Keratinocyte (primary cell): ENCODE measurements around the gene DBP. TPM values are rescaled to one million over a fixed set of nuclear protein-coding genes. Genes with fewer than 3 reads are reported as not detected.

Source experiments
- DNase-seq: peaks from one replicate; pipeline ENCODE4 v3.0.0-alpha.2; 2011; ENCODE audit warnings: low read depth, missing footprints, low spot score
- FAIRE-seq: peaks from 2 replicates; lab custom pipeline; 2011; peaks lifted over from hg19 to GRCh38; lab: Jason Lieb, UNC
- H2AFZ ChIP-seq: 2 replicates; pipeline ENCODE4 v1.6.0; 2012; ENCODE audit warnings: low read length, control low read depth, inconsistent platforms; ENCODE audit not compliant: control insufficient read depth
- H3K27ac ChIP-seq: 2 replicates; pipeline ENCODE4 v1.5.1; 2011; ENCODE audit warnings: low read length; ENCODE audit not compliant: control insufficient read depth, insufficient read depth
- H3K27me3 ChIP-seq: 3 replicates; pipeline ENCODE4 v1.6.0; 2011; ENCODE audit warnings: low read length; ENCODE audit not compliant: control insufficient read depth, insufficient read depth; ENCODE audit errors: extremely low read depth
- H3K36me3 ChIP-seq, 2 experiments: 2 replicates in 1 of 2; 3 replicates in 1 of 2; pipeline ENCODE4 v1.5.1; 2011; ENCODE audit warnings: low read length in 2 of 2, mild to moderate bottlenecking in 1 of 2; ENCODE audit not compliant: control insufficient read depth in 2 of 2, insufficient read depth in 2 of 2; ENCODE audit errors: extremely low read depth in 1 of 2
- H3K4me1 ChIP-seq: 3 replicates; pipeline ENCODE4 v1.5.1; 2011; ENCODE audit warnings: low read length; ENCODE audit not compliant: control insufficient read depth, insufficient read depth; ENCODE audit errors: extremely low read depth
- H3K4me2 ChIP-seq: 3 replicates; pipeline ENCODE4 v1.6.0; 2011; ENCODE audit warnings: low read depth, low read length; ENCODE audit not compliant: control insufficient read depth, insufficient read depth; ENCODE audit errors: extremely low read depth
- H3K4me3 ChIP-seq, 3 experiments: fragments of 200-600 bp in 1 of 3; sonication (generic) in 1 of 3; 2 replicates in 2 of 3; 3 replicates in 1 of 3; pipeline ENCODE4 v1.5.1; 2011 to 2016; ENCODE audit warnings: low read length in 3 of 3, mild to moderate bottlenecking in 3 of 3, control low read depth in 2 of 3, inconsistent platforms in 1 of 3, low read depth in 1 of 3, mixed read lengths in 1 of 3, mixed run types in 1 of 3, moderate library complexity in 1 of 3; ENCODE audit not compliant: control insufficient read depth in 2 of 3, insufficient read depth in 2 of 3; ENCODE audit errors: extremely low read depth in 1 of 3
- H3K79me2 ChIP-seq: 2 replicates; pipeline ENCODE4 v1.6.0; 2012; ENCODE audit warnings: low read length; ENCODE audit not compliant: control insufficient read depth, insufficient read depth
- H3K9ac ChIP-seq: 3 replicates; pipeline ENCODE4 v1.6.0; 2011; ENCODE audit warnings: low read length; ENCODE audit not compliant: control insufficient read depth, insufficient read depth; ENCODE audit errors: extremely low read depth
- H3K9me1 ChIP-seq: 3 replicates; pipeline ENCODE4 v1.6.0; 2011; ENCODE audit warnings: low read length; ENCODE audit not compliant: control insufficient read depth, insufficient read depth; ENCODE audit errors: extremely low read depth
- H3K9me3 ChIP-seq: 2 replicates; pipeline ENCODE4 v1.5.1; 2012; ENCODE audit warnings: low read depth, low read length; ENCODE audit not compliant: control insufficient read depth
- H4K20me1 ChIP-seq: 3 replicates; pipeline ENCODE4 v1.6.0; 2011; ENCODE audit warnings: low read length; ENCODE audit not compliant: control insufficient read depth, insufficient read depth; ENCODE audit errors: extremely low read depth
- CTCF ChIP-seq, 3 experiments: IDR thresholded peaks in 1 of 3; conservative IDR thresholded peaks in 1 of 3; optimal IDR thresholded peaks in 1 of 3; 2 replicates in 2 of 3; 3 replicates in 1 of 3; pipeline versions ENCODE3 to v1.5.1; 2011; ENCODE audit warnings: low read length in 3 of 3, mild to moderate bottlenecking in 3 of 3, moderate library complexity in 2 of 3, control low read depth in 1 of 3, inconsistent platforms in 1 of 3; ENCODE audit not compliant: insufficient read depth in 2 of 3; ENCODE audit errors: extremely low read depth in 1 of 3
- EZH2 ChIP-seq: IDR thresholded peaks from one replicate; pipeline ENCODE4 v1.6.1; 2012; ENCODE audit warnings: inconsistent platforms, mild to moderate bottlenecking, low read length, moderate library complexity
- dilution Hi-C: fragments of 300-500 bp; cut with MboI; formaldehyde crosslinking; loops from one replicate; pipeline ENCODE4 v1.7.0; 2020; ENCODE audit warnings: low sequenced_read_pairs; ENCODE audit not compliant: extremely low pct_ligation_motif_present
- polyA plus RNA-seq, 5 experiments: library from polyadenylated mRNA; depleted of rRNA in 3 of 5; stranded (reverse) in 3 of 5; stranded (forward) in 1 of 5; unstranded in 1 of 5; fragments of >200 nt; gene quantifications; 1 replicate in 1 of 5; 2 replicates in 3 of 5; 3 replicates in 1 of 5; pipeline versions ENCODE4 v1.2.1 to v1.2.3, GENCODE V29; 2011 to 2012; ENCODE audit warnings: missing spikeins in 2 of 5, low read depth in 1 of 5, low replicate concordance in 1 of 5

DBP gene
- polyA plus RNA-seq, 1 donor (not counting 4 experiments of a cell fraction or from before 2014, with no cell fraction given) = 1.0 TPM

GRCh38 chr19:48588670-48589401 lies 48.3 kb downstream of the DBP start:
- Histone ChIP-seq H3K27ac (no peak overlapping the region), H2AFZ (peak overlapping the region; percentile 89)
- peak; percentile 43 for FAIRE-seq

GRCh38 chr19:48587387-48587786 lies 49.8 kb downstream of the DBP start:
- no peaks in the 10 kb centered on the region for H4K20me1 ChIP-seq
- H3K4me1 ChIP-seq = peaks cover 14% of the 10 kb centered on the region
- DNase-seq (no peak), FAIRE-seq (no peak)
- H3K9me1 ChIP-seq = no peaks in the 10 kb centered on the region
- no peaks in the 10 kb centered on the region for H3K27me3 ChIP-seq
- no peaks in the 10 kb centered on the region for H3K79me2 ChIP-seq
- H3K36me3 ChIP-seq = no peaks in the 10 kb centered on the region
- H3K9ac ChIP-seq = no peak overlapping the region
- H3K4me2 ChIP-seq = no peak overlapping the region
- no peak overlapping the region for H3K4me3 ChIP-seq
- H2AFZ ChIP-seq = no peak overlapping the region
- no peak overlapping the region for H3K27ac ChIP-seq
- dilution Hi-C loops = no loop called here
- no peaks in the 10 kb centered on the region for H3K9me3 ChIP-seq
- TF ChIP-seq EZH2 = no peak
- TF ChIP-seq CTCF (optimal IDR thresholded peaks at IDR 0.05 in 1 of 3, IDR thresholded peaks at IDR 0.05 in 1 of 3, conservative IDR thresholded peaks at IDR 0.05 in 1 of 3; ENCODE audit: extremely low read depth in 1 of 3, insufficient read depth in 2 of 3, low read length in 3 of 3) = no peak

More at GRCh38 chr19:48588670-48589401, 48.3 kb downstream of the DBP start:
- H4K20me1 ChIP-seq = no peaks in the 10 kb centered on the region
- no peaks in the 10 kb centered on the region for H3K9me1 ChIP-seq
- H3K4me3 ChIP-seq = peak overlapping the region in 1 of 3 experiments; percentile 20
- peak; percentile 83 to 98 (median 92) for TF ChIP-seq CTCF (optimal IDR thresholded peaks at IDR 0.05 in 1 of 3, IDR thresholded peaks at IDR 0.05 in 1 of 3, conservative IDR thresholded peaks at IDR 0.05 in 1 of 3; ENCODE audit: extremely low read depth in 1 of 3, insufficient read depth in 2 of 3, low read length in 3 of 3)
- no peak for TF ChIP-seq EZH2
- dilution Hi-C loops = no loop called here
- H3K4me1 ChIP-seq = peaks cover 14% of the 10 kb centered on the region
- H3K9me3 ChIP-seq = no peaks in the 10 kb centered on the region
- no peaks in the 10 kb centered on the region for H3K79me2 ChIP-seq
- no peaks in the 10 kb centered on the region for H3K36me3 ChIP-seq
- peak overlapping the region; percentile 77 for H3K4me2 ChIP-seq
- H3K9ac ChIP-seq = no peak overlapping the region
- H3K27me3 ChIP-seq = no peaks in the 10 kb centered on the region
- peak; percentile 92 for DNase-seq
